HepG2 (cell line): Measurements from ENCODE around the gene C2orf42. TPM values are rescaled to one million over a fixed set of nuclear protein-coding genes. Genes with fewer than 3 reads are reported as not detected.

ENCODE experiments used
- AHR ChIP-seq: IDR thresholded peaks from 2 replicates; pipeline ENCODE4 v1.6.1; 2018; ENCODE audit warnings: missing genetic modification reagents, missing compliant biosample characterization
- AKNA ChIP-seq: sonication (generic); formaldehyde crosslinking; IDR thresholded peaks from 2 replicates; pipeline ENCODE4 v1.4.0; 2020; ENCODE audit warnings: missing genetic modification reagents, borderline replicate concordance
- ATF3 ChIP-seq: sonication (generic); formaldehyde crosslinking; IDR thresholded peaks from 2 replicates; pipeline ENCODE4 v1.4.0; 2020; ENCODE audit warnings: missing genetic modification reagents
- ETV5 ChIP-seq: IDR thresholded peaks from 2 replicates; pipeline ENCODE4 v1.6.1; 2018; ENCODE audit warnings: missing biosample characterization, missing genetic modification reagents, inconsistent platforms, borderline replicate concordance
- HMGXB4 ChIP-seq, 2 experiments: sonication (generic) in 1 of 2; formaldehyde crosslinking in 1 of 2; IDR thresholded peaks; 2 replicates each; pipeline versions ENCODE4 v1.4.0 to v1.6.1; 2018 to 2020; ENCODE audit warnings: missing genetic modification reagents in 2 of 2, borderline replicate concordance in 1 of 2, low read depth in 1 of 2, mild to moderate bottlenecking in 1 of 2, missing biosample characterization in 1 of 2
- HNRNPLL ChIP-seq: fragments of 200-400 bp; formaldehyde crosslinking; IDR thresholded peaks from 2 replicates; pipeline ENCODE4 v1.6.1; 2017; ENCODE audit warnings: mild to moderate bottlenecking, low read depth, low read length; ENCODE audit not compliant: poor library complexity, severe bottlenecking
- MTF2 ChIP-seq: sonication (generic); formaldehyde crosslinking; IDR thresholded peaks from 2 replicates; pipeline ENCODE4 v1.5.0; 2020; ENCODE audit warnings: missing genetic modification reagents, borderline replicate concordance
- MXD3 ChIP-seq: IDR thresholded peaks from 2 replicates; pipeline ENCODE4 v1.6.1; 2016; ENCODE audit warnings: mild to moderate bottlenecking, missing biosample characterization, missing genetic modification reagents
- TAF1 ChIP-seq: sonication (generic); formaldehyde crosslinking; IDR thresholded peaks from 2 replicates; pipeline ENCODE4 v1.4.0; 2020; ENCODE audit warnings: missing genetic modification reagents
- ZNF629 ChIP-seq: sonication (generic); formaldehyde crosslinking; conservative IDR thresholded peaks from 2 replicates; pipeline ENCODE4 v1.5.0; 2020; ENCODE audit warnings: missing genetic modification reagents
- ZNF646 ChIP-seq: sonication (generic); formaldehyde crosslinking; IDR thresholded peaks from 2 replicates; pipeline ENCODE4 v1.9.0; 2021; ENCODE audit warnings: mild to moderate bottlenecking, missing genetic modification reagents
- ZNF749 ChIP-seq: sonication (generic); formaldehyde crosslinking; IDR thresholded peaks from 2 replicates; pipeline ENCODE4 v1.8.0; 2022; ENCODE audit warnings: mild to moderate bottlenecking, missing genetic modification reagents, moderate library complexity, borderline replicate concordance
- polyA plus RNA-seq, 8 experiments: library from polyadenylated mRNA; depleted of rRNA in 3 of 8; stranded (reverse) in 7 of 8; unstranded in 1 of 8; fragments of >200 nt; fragmentation: Illumina TruSeq in 4 of 8; extraction: Trizol in 4 of 8; gene quantifications; 2 replicates each; pipeline versions ENCODE4 v1.2.1 to v1.2.3, GENCODE V29; 2011 to 2016; ENCODE audit warnings: low read depth in 4 of 8, missing spikeins in 1 of 8, mixed read lengths in 1 of 8; ENCODE audit not compliant: insufficient read depth in 1 of 8
- total RNA-seq, 5 experiments: library from RNA; depleted of rRNA; stranded (reverse); fragments of >200 nt; fragmentation: Illumina TruSeq; extraction: Trizol; gene quantifications; 2 replicates each; pipeline ENCODE4 v1.2.3, GENCODE V29; 2016; ENCODE audit warnings: low read depth in 1 of 5

C2orf42 gene
- total and polyA plus RNA-seq, 2 of the 13 experiments (the other 11 are each of a cell fraction or from before 2014, with no cell fraction given): 9.3 to 9.9 TPM

- peak; percentile 93 for TF ChIP-seq ZNF629 (CRISPR knock-in tag)
- peak; percentile 77; a peak in 2 of 4 replicates for TF ChIP-seq HMGXB4 (CRISPR knock-in tag; IDR thresholded peaks at IDR 0.05; ENCODE audit: borderline replicate concordance in 1 of 2, low read depth in 1 of 2)
- TF ChIP-seq ATF3 (CRISPR knock-in tag): peak; percentile 59
- no peak for TF ChIP-seq ZNF749 (CRISPR knock-in tag)
- peak; percentile 91 for TF ChIP-seq ETV5
- TF ChIP-seq AKNA (CRISPR knock-in tag): no peak
- peak; percentile 97 for TF ChIP-seq TAF1 (CRISPR knock-in tag)
- no peak; the same call in 1 of the 2 replicates for TF ChIP-seq MTF2 (CRISPR knock-in tag)
- TF ChIP-seq HNRNPLL: peak; percentile 80
- peak; percentile 94; the same call in 1 of the 2 replicates for TF ChIP-seq AHR (CRISPR knock-in tag)
- no peak for TF ChIP-seq ZNF646 (CRISPR knock-in tag)
- TF ChIP-seq MXD3 (CRISPR knock-in tag): peak; percentile 93
Observed at GRCh38 chr2:70190418-70191243, at the start of gene C2orf42 (continued).
